HCT116 (cell line): ENCODE data around the gene CFAP61. TPM values are rescaled to one million over a fixed set of nuclear protein-coding genes. Genes with fewer than 3 reads are reported as not detected.

Experiments
- ATAC-seq: fragments of 200-7000 bp; cut with Tn5 transposase; 2 replicates; pipeline ENCODE4 v1.9.1; 2020; ENCODE audit warnings: mild to moderate bottlenecking, moderate library complexity
- BruUV-seq: library from RNA; stranded (reverse); fragments of 400-500 nt; replicated peaks from 2 replicates; lab custom pipeline; 2021; lab: Mats Ljungman, UMichigan
- CTCF ChIA-PET: fragments of 300-600 bp; sonication (Branson Sonifier 250); formaldehyde crosslinking; loops from one replicate; lab custom pipeline; 2021; ENCODE audit warnings: antibody characterized with exemption; lab: Charles Lee
- POLR2A ChIA-PET: fragments of 300-600, 350-600 bp; sonication (Branson Sonifier 250); formaldehyde crosslinking; loops from one replicate; lab custom pipeline; 2021; ENCODE audit warnings: antibody characterized with exemption; lab: Charles Lee
- RAD21 ChIA-PET, 2 experiments: fragments of 300-600 bp; sonication (Branson Sonifier 250); formaldehyde crosslinking; loops; one replicate each; lab custom pipeline; 2023; ENCODE audit warnings: low total read pairs in 2 of 2; ENCODE audit not compliant: uncharacterized antibody in 2 of 2, unreplicated experiment in 2 of 2, low non-redundant PET in 1 of 2; lab: Charles Lee
- DNase-seq: peaks from one replicate; pipeline ENCODE4 v3.0.0-alpha.2; 2010; ENCODE audit warnings: low read depth, low spot score
- H2AFZ ChIP-seq: fragments of 200-600 bp; shearing (Covaris generic), sonication (generic); 2 replicates; pipeline ENCODE4 v1.6.1; 2017; ENCODE audit warnings: low read depth, mixed run types, mixed read lengths, antibody characterized with exemption, low read length; ENCODE audit not compliant: poor library complexity, severe bottlenecking
- H3K27ac ChIP-seq: 2 replicates; pipeline ENCODE4 v1.5.1; 2012; ENCODE audit warnings: low read depth, low read length
- H3K27me3 ChIP-seq: fragments of 200-600 bp; sonication (generic); 2 replicates; pipeline ENCODE4 v1.6.1; 2016; ENCODE audit warnings: mixed run types, low read length, mixed read lengths; ENCODE audit not compliant: insufficient read depth
- H3K36me3 ChIP-seq, 2 experiments: fragments of 200-500 bp in 1 of 2; fragments of 200-600 bp in 1 of 2; sonication (Bioruptor generic) in 1 of 2; sonication (generic) in 1 of 2; 2 replicates each; pipeline versions ENCODE4 v1.5.1 to v1.6.1; 2014 to 2016; ENCODE audit warnings: low read length in 2 of 2, inconsistent platforms in 1 of 2, mixed read lengths in 1 of 2, mixed run types in 1 of 2; ENCODE audit not compliant: insufficient read depth in 2 of 2, control insufficient read depth in 1 of 2
- H3K4me1 ChIP-seq, 2 experiments: fragments of 200-600 bp in 1 of 2; sonication (generic) in 1 of 2; 2 replicates each; pipeline versions ENCODE4 v1.5.1 to v1.6.1; 2012 to 2017; ENCODE audit warnings: low read length in 2 of 2, inconsistent platforms in 1 of 2, mild to moderate bottlenecking in 1 of 2, mixed read lengths in 1 of 2, mixed run types in 1 of 2, moderate library complexity in 1 of 2; ENCODE audit not compliant: insufficient read depth in 2 of 2, control insufficient read depth in 1 of 2
- H3K4me2 ChIP-seq: fragments of 200-600 bp; sonication (generic); 2 replicates; pipeline ENCODE4 v1.6.1; 2017; ENCODE audit warnings: mixed run types, low read length, mixed read lengths
- H3K4me3 ChIP-seq, 2 experiments: fragments of 200-600 bp in 1 of 2; sonication (generic) in 1 of 2; replicated peaks in 1 of 2; 2 replicates each; pipeline ENCODE4 v1.5.1; 2011 to 2016; ENCODE audit warnings: low read length in 2 of 2, control low read depth in 1 of 2, low read depth in 1 of 2, mild to moderate bottlenecking in 1 of 2, mixed read lengths in 1 of 2, mixed run types in 1 of 2
- H3K79me2 ChIP-seq: fragments of 200-600 bp; sonication (generic); 2 replicates; pipeline ENCODE4 v1.6.1; 2017; ENCODE audit warnings: mild to moderate bottlenecking, mixed run types, low read length, moderate library complexity, mixed read lengths; ENCODE audit not compliant: insufficient read depth
- H3K9ac ChIP-seq: fragments of 200-600 bp; sonication (generic); 2 replicates; pipeline ENCODE4 v1.6.1; 2016; ENCODE audit warnings: low read length, mixed read lengths
- H3K9me2 ChIP-seq: fragments of 200-600 bp; sonication (generic), shearing (Covaris generic); 2 replicates; pipeline ENCODE4 v1.6.1; 2017; ENCODE audit warnings: mixed run types, mild to moderate bottlenecking, moderate library complexity; ENCODE audit not compliant: insufficient read depth
- H3K9me3 ChIP-seq, 2 experiments: fragments of 200-500 bp in 1 of 2; fragments of 200-600 bp in 1 of 2; sonication (Bioruptor generic) in 1 of 2; sonication (generic) in 1 of 2; 2 replicates each; pipeline ENCODE4 v1.6.1; 2014 to 2017; ENCODE audit warnings: low read length in 2 of 2, mixed read lengths in 2 of 2, inconsistent platforms in 1 of 2, low read depth in 1 of 2, mild to moderate bottlenecking in 1 of 2, mixed run types in 1 of 2, moderate library complexity in 1 of 2; ENCODE audit not compliant: control insufficient read depth in 1 of 2, insufficient read depth in 1 of 2
- H4K20me1 ChIP-seq: fragments of 200-600 bp; sonication (generic), shearing (Covaris generic); 2 replicates; pipeline ENCODE4 v1.6.1; 2017; ENCODE audit warnings: mixed run types, mild to moderate bottlenecking, moderate library complexity; ENCODE audit not compliant: insufficient read depth
- EGR1 ChIP-seq: IDR thresholded peaks from 2 replicates; pipeline ENCODE4 v1.6.1; 2012; ENCODE audit warnings: low read depth
- ELF1 ChIP-seq: IDR thresholded peaks from 2 replicates; pipeline ENCODE4 v1.6.1; 2012; ENCODE audit warnings: low read depth, borderline replicate concordance
- POLR2AphosphoS5 ChIP-seq: IDR thresholded peaks from 2 replicates; pipeline ENCODE4 v1.6.1; 2011; ENCODE audit warnings: mild to moderate bottlenecking, low read depth, low read length, moderate library complexity
- REST ChIP-seq: IDR thresholded peaks from 2 replicates; pipeline ENCODE4 v1.6.1; 2012; ENCODE audit warnings: low read depth
- SIN3A ChIP-seq: IDR thresholded peaks from 2 replicates; pipeline ENCODE4 v1.6.1; 2012; ENCODE audit warnings: low read depth
- SP1 ChIP-seq: IDR thresholded peaks from 2 replicates; pipeline ENCODE4 v1.6.1; 2012; ENCODE audit warnings: low read depth
- TCF7L2 ChIP-seq: IDR thresholded peaks from 2 replicates; pipeline ENCODE4 v1.7.0; 2011; ENCODE audit warnings: borderline replicate concordance, inconsistent platforms; ENCODE audit not compliant: insufficient read depth, insufficient read length; ENCODE audit errors: extremely low read depth
- ZBTB33 ChIP-seq: IDR thresholded peaks from 2 replicates; pipeline ENCODE4 v1.6.1; 2011; ENCODE audit warnings: mild to moderate bottlenecking, low read length, moderate library complexity; ENCODE audit not compliant: insufficient replicate concordance; ENCODE audit errors: extremely low read depth
- intact Hi-C: fragments of 100-400 bp; cut with micrococcal nuclease; formaldehyde crosslinking; loops from 2 replicates; pipeline ENCODE4 v1.10.0; 2022
- total RNA-seq: library from RNA; stranded (reverse); gene quantifications from one replicate; pipeline ENCODE4 v1.2.1, GENCODE V29; 2021; ENCODE audit not compliant: unreplicated experiment
- TF ChIP-seq, protein P1 (sequence below): IDR thresholded peaks from 2 replicates; pipeline ENCODE4 v1.6.1; 2012

Gene CFAP61
- total RNA-seq, 1 experiment from 2014 or later: 1.7 TPM

DNA sequence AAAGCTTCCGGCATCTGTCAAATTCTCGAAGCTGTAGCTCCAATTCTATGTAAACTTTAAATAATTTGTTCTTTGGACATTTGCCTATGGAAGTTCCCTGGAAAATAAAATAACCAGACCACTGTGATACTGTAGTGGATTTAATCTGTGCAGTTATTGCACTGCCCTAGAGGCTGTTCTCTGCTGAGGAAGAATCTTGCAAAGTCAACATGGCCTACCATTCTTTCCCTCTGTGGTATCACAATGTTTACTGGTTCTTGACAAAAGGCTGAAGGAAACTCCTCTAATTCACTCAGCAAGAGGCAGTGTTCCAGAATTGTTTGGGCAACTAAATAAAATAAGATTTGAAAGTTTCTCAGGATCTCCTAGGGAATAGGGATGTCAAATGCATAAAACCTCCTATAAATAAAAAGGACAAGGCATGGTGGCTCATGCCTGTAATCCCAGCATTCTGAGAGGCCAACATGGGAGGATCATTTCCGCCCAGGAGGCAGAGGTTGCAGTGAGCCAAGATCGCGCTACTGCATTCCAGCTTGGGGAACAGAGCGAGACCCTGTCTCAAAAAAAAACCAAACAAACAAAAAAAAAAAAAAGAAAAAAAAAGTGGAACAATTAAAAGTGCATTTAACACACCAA is 12.5 kb upstream of the CFAP61 start:
- H3K79me2 ChIP-seq: no peaks in the 10 kb centered on the region
- no peaks in the 10 kb centered on the region for H3K27me3 ChIP-seq
- H3K9ac ChIP-seq: no peak overlapping the region
- H3K9me3 ChIP-seq: no peaks in the 10 kb centered on the region
- H3K4me3 ChIP-seq: no peak overlapping the region
- no peaks in the 10 kb centered on the region for H4K20me1 ChIP-seq
- CTCF ChIA-PET: no interaction called here
- RAD21 ChIA-PET: no interaction called here
- ATAC-seq (no peak), DNase-seq (no peak)
- no peak for TF ChIP-seq EGR1
- TF ChIP-seq, protein P1, sequence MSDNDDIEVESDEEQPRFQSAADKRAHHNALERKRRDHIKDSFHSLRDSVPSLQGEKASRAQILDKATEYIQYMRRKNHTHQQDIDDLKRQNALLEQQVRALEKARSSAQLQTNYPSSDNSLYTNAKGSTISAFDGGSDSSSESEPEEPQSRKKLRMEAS: no peak
- no peak for TF ChIP-seq ZBTB33
- TF ChIP-seq SIN3A: no peak
- no peak for TF ChIP-seq TCF7L2
- TF ChIP-seq ELF1: no peak
- TF ChIP-seq SP1: no peak
- no peak for TF ChIP-seq POLR2AphosphoS5
- TF ChIP-seq REST: no peak
- POLR2A ChIA-PET: no interaction called here
- no TSS peak for BruUV-seq
- H3K4me1 ChIP-seq: no peaks in the 10 kb centered on the region
- no peak overlapping the region for H2AFZ ChIP-seq
- intact Hi-C loops: no loop called here
- no peaks in the 10 kb centered on the region for H3K9me2 ChIP-seq
- no peak overlapping the region for H3K4me2 ChIP-seq
- H3K27ac ChIP-seq: no peak overlapping the region
- H3K36me3 ChIP-seq: peaks cover 38 to 78% of the 10 kb centered on the region in 2 experiments
